Effector memory CD8-positive, alpha-beta T cell (primary cell): ENCODE data around the gene ERAL1.
"Not testable (repeated sequence)": the region's sequence is repeated elsewhere in the genome, so short reads cannot be mapped to it uniquely, and the experiment has no call there.

Experiments
- ATAC-seq: fragments of 150-1000 bp; cut with Tn5 transposase; replicated peaks from 2 replicates; pipeline ENCODE4 v1.10.0; 2021; ENCODE audit warnings: mild to moderate bottlenecking, moderate library complexity
- DNase-seq, 3 experiments: peaks; one replicate each; pipeline ENCODE4 v3.0.0; 2021
- H3K27ac Mint-ChIP-seq, 2 donors: one replicate each; pipeline ENCODE4 v1.8.0; 2022; ENCODE audit warnings: mild to moderate bottlenecking in 2 of 2, mixed read lengths in 2 of 2, moderate library complexity in 2 of 2
- H3K27me3 Mint-ChIP-seq, 2 donors: one replicate each; pipeline ENCODE4 v1.8.0; 2022; ENCODE audit warnings: mixed read lengths in 2 of 2
- H3K36me3 Mint-ChIP-seq: one replicate; pipeline ENCODE4 v1.8.0; 2022; ENCODE audit warnings: mild to moderate bottlenecking, moderate library complexity, mixed read lengths; ENCODE audit not compliant: insufficient read depth
- H3K4me1 Mint-ChIP-seq, 2 donors: one replicate each; pipeline ENCODE4 v1.8.0; 2022; ENCODE audit warnings: low read depth in 2 of 2, mixed read lengths in 2 of 2
- H3K4me3 Mint-ChIP-seq, 2 donors: one replicate each; pipeline ENCODE4 v1.8.0; 2022; ENCODE audit warnings: mild to moderate bottlenecking in 2 of 2, mixed read lengths in 2 of 2, moderate library complexity in 2 of 2
- H3K9me3 Mint-ChIP-seq, 2 donors: one replicate each; pipeline ENCODE4 v1.8.0; 2022; ENCODE audit warnings: mixed read lengths in 2 of 2

Gene ERAL1

GRCh38 chr17:28901866-28902818 is 47.3 kb downstream of the ERAL1 start:
- no peaks in the 10 kb centered on the region for H3K9me3 Mint-ChIP-seq

GRCh38 chr17:28902819-28903545 is 48.2 kb downstream of the ERAL1 start, which contains the start of gene DHRS13:
TSS of gene DHRS13 (minus strand) at chr17:28903079. CDS start at chr17:28902944, 135 bp downstream.
- Mint-ChIP-seq H3K36me3 (peaks cover 39% of the 10 kb centered on the region), H3K27ac (peak within 1 kb of the TSS; percentile 86 to 91), H3K4me3 (peak within 1 kb of the TSS; percentile 82 to 87), H3K27me3 (no peaks in the 10 kb centered on the region), H3K9me3 (no peaks in the 10 kb centered on the region), H3K4me1 (peaks cover 29 to 36% of the 10 kb centered on the region in 2 donors)
- peak; percentile 86 for ATAC-seq
- DNase-seq: peak; percentile 93 to 97 (median 93)

More at GRCh38 chr17:28901866-28902818, 47.3 kb downstream of the ERAL1 start:
- H3K4me1 Mint-ChIP-seq: peaks cover 33 to 41% of the 10 kb centered on the region in 2 donors
- peak; percentile 39 for ATAC-seq
- H3K36me3 Mint-ChIP-seq: peaks cover 41% of the 10 kb centered on the region
- no peaks in the 10 kb centered on the region for H3K27me3 Mint-ChIP-seq
- H3K4me3 Mint-ChIP-seq: peak overlapping the region; percentile 82 to 87
- DNase-seq: peak in 1 of 3 experiments; percentile 39
- H3K27ac Mint-ChIP-seq: peak overlapping the region; percentile 86 to 91

- Mint-ChIP-seq H3K4me1 (peaks cover 25 to 34% of the 10 kb centered on the region in 2 donors), H3K4me3 (peak overlapping the region; percentile 82 to 87), H3K27ac (peak overlapping the region in 1 of 2 donors; percentile 86), H3K36me3 (peaks cover 39% of the 10 kb centered on the region)
- H3K27me3 Mint-ChIP-seq, DNase-seq, H3K9me3 Mint-ChIP-seq, ATAC-seq: not testable (repeated sequence)
Measured at GRCh38 chr17:28903546-28903841, 48.7 kb downstream of the ERAL1 start.

- ATAC-seq: no peak
- H3K27ac Mint-ChIP-seq: peak overlapping the region; percentile 78 to 88
- H3K4me3 Mint-ChIP-seq: no peak overlapping the region
Measured at GRCh38 chr17:28904800-28905199, 50.0 kb downstream of the ERAL1 start.

GRCh38 chr17:28906276-28906675 is 51.5 kb downstream of the ERAL1 start:
- ATAC-seq (no peak), DNase-seq (no peak)
- H3K27ac Mint-ChIP-seq: peak overlapping the region in 1 of 2 donors; percentile 46
- H3K4me3 Mint-ChIP-seq: peak overlapping the region in 1 of 2 donors; percentile 1
- H3K36me3 Mint-ChIP-seq: peaks cover 63% of the 10 kb centered on the region
- peaks cover 16 to 20% of the 10 kb centered on the region in 2 donors for H3K4me1 Mint-ChIP-seq
- H3K9me3 Mint-ChIP-seq: no peaks in the 10 kb centered on the region
- H3K27me3 Mint-ChIP-seq: no peaks in the 10 kb centered on the region

More at GRCh38 chr17:28904800-28905199, 50.0 kb downstream of the ERAL1 start:
- peaks cover 23 to 27% of the 10 kb centered on the region in 2 donors for H3K4me1 Mint-ChIP-seq
- H3K9me3 Mint-ChIP-seq: no peaks in the 10 kb centered on the region
- no peaks in the 10 kb centered on the region for H3K27me3 Mint-ChIP-seq
- DNase-seq: no peak
- peaks cover 50% of the 10 kb centered on the region for H3K36me3 Mint-ChIP-seq

- peaks cover 11 to 15% of the 10 kb centered on the region in 2 donors for H3K4me1 Mint-ChIP-seq
- DNase-seq: no peak
- no peak for ATAC-seq
- no peaks in the 10 kb centered on the region for H3K9me3 Mint-ChIP-seq
- H3K4me3 Mint-ChIP-seq: peak overlapping the region in 1 of 2 donors; percentile 1
- no peaks in the 10 kb centered on the region for H3K27me3 Mint-ChIP-seq
- peak overlapping the region in 1 of 2 donors; percentile 46 for H3K27ac Mint-ChIP-seq
- peaks cover 65% of the 10 kb centered on the region for H3K36me3 Mint-ChIP-seq
Measured at GRCh38 chr17:28906706-28907438, 52.1 kb downstream of the ERAL1 start.

DNA sequence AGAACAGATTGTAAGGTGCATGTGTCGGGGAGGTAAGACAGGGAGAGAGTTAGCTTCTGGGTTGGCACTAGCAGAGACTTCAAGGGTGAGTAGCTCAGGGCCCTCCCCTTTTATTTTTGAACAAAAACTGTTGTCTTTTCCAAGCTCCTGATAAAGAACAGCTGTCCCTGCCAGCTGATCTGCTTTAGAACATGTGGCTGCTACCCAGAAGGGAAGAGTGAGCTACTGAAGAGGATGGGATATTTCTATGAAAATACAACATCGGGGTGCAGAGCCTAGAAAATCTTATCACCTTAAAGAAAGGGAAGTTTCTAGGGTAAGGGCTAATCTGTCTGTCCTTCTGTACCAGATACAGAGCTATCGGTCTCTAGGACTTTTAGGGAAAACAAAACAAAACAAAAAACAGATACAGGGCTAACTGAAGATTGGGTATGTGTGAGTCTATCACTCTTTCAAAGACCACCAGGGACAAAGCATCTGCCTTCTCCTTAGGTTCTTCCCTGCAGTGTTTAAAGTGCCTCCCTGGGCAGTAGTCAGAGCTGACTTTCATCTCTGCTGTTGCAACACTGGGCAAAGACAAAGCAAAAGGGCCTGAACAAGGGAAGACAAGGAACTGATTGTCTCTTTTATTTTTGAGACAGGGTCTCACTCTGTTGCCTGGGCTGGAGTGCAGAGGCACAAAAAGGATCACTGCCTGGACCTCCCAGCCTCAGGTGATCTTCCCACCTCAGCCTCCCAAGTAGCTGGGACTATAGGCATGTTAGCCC is 53.1 kb downstream of the ERAL1 start:
- Mint-ChIP-seq H3K27me3 (no peaks in the 10 kb centered on the region), H3K4me1 (peaks cover 7 to 10% of the 10 kb centered on the region in 2 donors), H3K36me3 (peaks cover 76% of the 10 kb centered on the region), H3K4me3 (no peak overlapping the region), H3K9me3 (no peaks in the 10 kb centered on the region), H3K27ac (peak overlapping the region in 1 of 2 donors; percentile 66)
- no peak for ATAC-seq
- no peak for DNase-seq

DNA sequence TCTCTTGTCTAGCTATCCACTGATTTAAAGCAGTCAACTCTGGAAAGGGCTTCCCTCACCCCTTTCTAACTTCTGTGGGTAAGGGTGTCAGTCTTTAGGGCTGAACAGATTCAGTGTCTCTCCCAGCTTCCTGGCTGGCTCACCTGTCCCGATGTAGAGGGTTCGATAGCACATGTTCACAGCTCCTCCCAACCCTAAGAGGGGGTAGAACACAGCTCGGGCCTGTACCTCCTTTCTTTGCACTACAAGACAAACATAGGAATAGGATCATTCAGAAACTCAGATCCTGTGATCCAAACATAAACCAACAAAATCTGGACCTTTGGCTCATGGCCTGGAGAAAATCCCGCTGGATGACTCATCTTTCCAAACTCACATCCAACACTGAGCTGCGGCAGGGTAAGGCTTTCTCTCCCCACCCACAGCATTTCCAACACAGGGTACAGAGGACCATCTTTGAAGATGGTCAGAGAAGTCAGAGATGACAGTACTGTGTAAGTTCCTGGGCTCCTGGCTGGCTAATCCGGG is 53.9 kb downstream of the ERAL1 start:
- Mint-ChIP-seq H3K4me1 (peaks cover under 1 to 5% of the 10 kb centered on the region in 2 donors), H3K4me3 (no peak overlapping the region), H3K36me3 (peaks cover 79% of the 10 kb centered on the region), H3K27ac (peak overlapping the region; percentile 16 to 66), H3K9me3 (no peaks in the 10 kb centered on the region), H3K27me3 (no peaks in the 10 kb centered on the region)
- no peak for DNase-seq
- no peak for ATAC-seq

DNA sequence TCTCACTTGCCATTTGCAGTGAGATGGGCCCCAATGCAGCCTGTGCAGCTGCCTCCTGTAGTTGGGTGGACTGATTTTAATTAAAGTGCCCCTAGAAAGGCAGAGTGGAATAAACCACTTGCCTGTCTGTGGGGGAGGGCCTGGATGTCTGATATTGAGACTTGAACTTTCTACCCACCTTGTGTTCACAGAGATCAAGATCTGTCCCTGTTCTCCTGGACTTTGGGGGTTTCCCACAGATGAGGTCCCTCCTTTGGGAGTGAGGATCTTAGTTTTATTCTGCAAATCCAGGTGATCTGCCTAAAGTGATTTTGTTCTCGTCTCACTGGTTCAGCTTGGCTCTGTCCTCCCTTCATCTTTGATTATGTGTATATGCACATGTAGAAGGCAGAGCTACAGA is 55.7 kb downstream of the ERAL1 start:
- Mint-ChIP-seq H3K4me3 (no peak overlapping the region), H3K27ac (peak overlapping the region in 1 of 2 donors; percentile 10), H3K27me3 (no peaks in the 10 kb centered on the region), H3K4me1 (peaks cover 3 to 4% of the 10 kb centered on the region in 2 donors), H3K9me3 (no peaks in the 10 kb centered on the region), H3K36me3 (peaks cover 85% of the 10 kb centered on the region)
- DNase-seq (no peak), ATAC-seq (no peak)
